A673 (cell line): ENCODE results near the gene CCNO. TPM values are rescaled to one million over a fixed set of nuclear protein-coding genes. Genes with fewer than 3 reads are reported as not detected.

ENCODE experiments used
- BruUV-seq: library from RNA; stranded (reverse); fragments of 400-500 nt; replicated peaks from 2 replicates; lab custom pipeline; 2021; lab: Mats Ljungman, UMichigan
- CTCF ChIA-PET: fragments of 300-600 bp; sonication (Branson Sonifier 250); formaldehyde crosslinking; loops from one replicate; lab custom pipeline; 2022; ENCODE audit warnings: antibody characterized with exemption; lab: Charles Lee
- POLR2A ChIA-PET: fragments of 300-600 bp; sonication (Branson Sonifier 250); formaldehyde crosslinking; loops from one replicate; lab custom pipeline; 2022; ENCODE audit warnings: antibody characterized with exemption; ENCODE audit not compliant: low non-redundant PET; lab: Charles Lee
- DNase-seq: peaks from one replicate; pipeline ENCODE4 v3.0.0-alpha.2; 2015; ENCODE audit warnings: low spot score
- H3K27ac ChIP-seq: fragments of 200-600 bp; sonication (generic); 2 replicates; pipeline ENCODE4 v1.5.1; 2016; ENCODE audit warnings: mixed run types, low read depth, mild to moderate bottlenecking, mixed read lengths, antibody characterized with exemption, low read length; ENCODE audit not compliant: poor library complexity, severe bottlenecking
- H3K27me3 ChIP-seq: fragments of 200-600 bp; sonication (generic); replicated peaks from 2 replicates; pipeline ENCODE4 v1.6.1; 2017; ENCODE audit warnings: mixed run types, low read depth, mild to moderate bottlenecking, mixed read lengths, antibody characterized with exemption, low read length; ENCODE audit not compliant: insufficient read depth, poor library complexity
- H3K36me3 ChIP-seq: fragments of 200-600 bp; sonication (generic); 2 replicates; pipeline ENCODE4 v1.6.1; 2016; ENCODE audit warnings: mixed run types, mild to moderate bottlenecking, mixed read lengths, antibody characterized with exemption, low read length; ENCODE audit not compliant: insufficient read depth, poor library complexity, severe bottlenecking
- H3K4me1 ChIP-seq: fragments of 200-600 bp; sonication (generic); 2 replicates; pipeline ENCODE4 v1.6.1; 2017; ENCODE audit warnings: mixed run types, mild to moderate bottlenecking, mixed read lengths, antibody characterized with exemption, low read length; ENCODE audit not compliant: insufficient read depth, poor library complexity, severe bottlenecking
- H3K4me3 ChIP-seq: fragments of 200-600 bp; sonication (generic); 2 replicates; pipeline ENCODE4 v1.5.1; 2016; ENCODE audit warnings: low read depth, mixed run types, mild to moderate bottlenecking, mixed read lengths, low read length; ENCODE audit not compliant: poor library complexity, severe bottlenecking
- H3K9me3 ChIP-seq: fragments of 200-600 bp; sonication (generic); 2 replicates; pipeline ENCODE4 v1.6.1; 2016; ENCODE audit warnings: mixed run types, low read depth, mild to moderate bottlenecking, mixed read lengths, antibody characterized with exemption, low read length; ENCODE audit not compliant: poor library complexity, severe bottlenecking
- EZH2 ChIP-seq: fragments of 200-600 bp; sonication (generic); IDR thresholded peaks from 2 replicates; pipeline ENCODE4 v1.6.1; 2017; ENCODE audit warnings: borderline replicate concordance, low read depth, mild to moderate bottlenecking, mixed read lengths, antibody characterized with exemption, low read length; ENCODE audit not compliant: poor library complexity, severe bottlenecking
- intact Hi-C: fragments of 100-400 bp; cut with micrococcal nuclease; formaldehyde crosslinking; loops from one replicate; pipeline ENCODE4 v1.10.0; 2022; ENCODE audit not compliant: unreplicated experiment
- total RNA-seq: library from RNA; stranded (reverse); gene quantifications from 2 replicates; pipeline ENCODE4 v1.2.3, GENCODE V29; 2021
- TF ChIP-seq, protein P1 (sequence below): fragments of 300-800, 200-600 bp; sonication (generic); conservative IDR thresholded peaks from 2 replicates; pipeline ENCODE4 v1.5.1; 2017; ENCODE audit warnings: low read depth, mild to moderate bottlenecking, antibody characterized with exemption, low read length, moderate library complexity, mixed read lengths

CCNO gene
- total RNA-seq, 1 experiment from 2014 or later, result 2.1 TPM

DNA sequence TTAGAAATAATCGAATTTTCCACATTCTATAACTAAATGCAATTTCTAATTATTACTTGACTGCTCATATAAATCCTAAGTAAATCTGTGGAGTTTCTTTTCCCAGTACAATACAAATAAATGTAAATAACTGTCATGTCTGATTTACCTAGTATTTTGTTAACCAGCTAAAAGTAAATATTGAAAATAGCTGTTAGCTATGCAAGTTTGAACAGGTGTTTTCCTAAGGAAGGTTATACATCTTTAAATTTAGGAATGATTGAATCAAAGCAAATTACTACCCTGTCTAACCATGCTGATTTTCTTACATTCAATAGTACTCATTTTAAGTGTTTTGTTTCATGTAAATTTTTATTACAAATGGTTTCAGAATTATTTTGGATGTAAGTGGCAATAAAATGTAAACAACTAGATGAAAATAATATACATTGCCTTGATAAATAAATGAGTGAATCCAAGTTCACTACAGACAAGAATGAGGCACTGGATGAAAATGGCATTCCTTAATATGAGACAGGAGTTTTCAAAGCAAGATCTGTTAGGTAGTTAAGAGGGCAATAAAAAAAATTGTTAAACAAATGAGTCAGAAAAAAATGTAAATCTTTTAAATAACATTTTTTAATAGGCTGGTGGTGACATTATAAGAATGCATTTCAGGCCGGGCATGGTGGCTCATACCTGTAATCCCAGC lies 22.1 kb downstream of the CCNO start:
- TF ChIP-seq, protein P1, sequence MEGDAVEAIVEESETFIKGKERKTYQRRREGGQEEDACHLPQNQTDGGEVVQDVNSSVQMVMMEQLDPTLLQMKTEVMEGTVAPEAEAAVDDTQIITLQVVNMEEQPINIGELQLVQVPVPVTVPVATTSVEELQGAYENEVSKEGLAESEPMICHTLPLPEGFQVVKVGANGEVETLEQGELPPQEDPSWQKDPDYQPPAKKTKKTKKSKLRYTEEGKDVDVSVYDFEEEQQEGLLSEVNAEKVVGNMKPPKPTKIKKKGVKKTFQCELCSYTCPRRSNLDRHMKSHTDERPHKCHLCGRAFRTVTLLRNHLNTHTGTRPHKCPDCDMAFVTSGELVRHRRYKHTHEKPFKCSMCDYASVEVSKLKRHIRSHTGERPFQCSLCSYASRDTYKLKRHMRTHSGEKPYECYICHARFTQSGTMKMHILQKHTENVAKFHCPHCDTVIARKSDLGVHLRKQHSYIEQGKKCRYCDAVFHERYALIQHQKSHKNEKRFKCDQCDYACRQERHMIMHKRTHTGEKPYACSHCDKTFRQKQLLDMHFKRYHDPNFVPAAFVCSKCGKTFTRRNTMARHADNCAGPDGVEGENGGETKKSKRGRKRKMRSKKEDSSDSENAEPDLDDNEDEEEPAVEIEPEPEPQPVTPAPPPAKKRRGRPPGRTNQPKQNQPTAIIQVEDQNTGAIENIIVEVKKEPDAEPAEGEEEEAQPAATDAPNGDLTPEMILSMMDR, result no peak
- TF ChIP-seq EZH2, result no peak
- H3K9me3 ChIP-seq, result no peaks in the 10 kb centered on the region
- POLR2A ChIA-PET, result no interaction called here
- H3K27me3 ChIP-seq, result peaks cover 21% of the 10 kb centered on the region
- H3K4me1 ChIP-seq, result no peaks in the 10 kb centered on the region
- H3K27ac ChIP-seq, result no peak overlapping the region
- intact Hi-C loops, result no loop called here
- no peak for DNase-seq
- CTCF ChIA-PET, result no interaction called here
- no TSS peak for BruUV-seq
- no peak overlapping the region for H3K4me3 ChIP-seq
- no peaks in the 10 kb centered on the region for H3K36me3 ChIP-seq

DNA sequence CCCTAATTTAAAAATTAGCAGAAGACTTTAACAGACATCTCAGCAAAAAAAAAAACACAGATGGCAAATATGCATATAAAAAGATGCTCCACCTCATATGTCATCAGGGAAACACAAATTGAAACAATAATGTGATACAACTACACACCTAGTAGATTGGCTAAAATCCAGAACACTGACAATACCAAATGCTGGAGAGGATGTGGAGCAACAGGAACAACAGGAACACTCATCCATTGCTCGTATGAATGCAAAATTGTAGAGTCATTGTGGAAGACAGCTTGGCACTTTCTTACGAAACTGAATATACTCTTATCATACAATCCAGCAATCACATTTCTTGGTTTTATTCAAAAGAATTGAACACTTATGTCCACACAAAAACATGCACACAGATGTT lies 28.4 kb downstream of the CCNO start:
- Histone ChIP-seq H3K4me1 (no peaks in the 10 kb centered on the region), H3K36me3 (no peaks in the 10 kb centered on the region), H3K27ac (no peak overlapping the region), H3K9me3 (no peaks in the 10 kb centered on the region), H3K27me3 (peaks cover 34% of the 10 kb centered on the region), H3K4me3 (no peak overlapping the region)
- intact Hi-C loops, result no loop called here
- peak; percentile 29 for DNase-seq
- no peak for TF ChIP-seq EZH2
- TF ChIP-seq, protein P1, result no peak
- BruUV-seq, result no TSS peak
- ChIA-PET POLR2A (no interaction called here), CTCF (no interaction called here)

DNA sequence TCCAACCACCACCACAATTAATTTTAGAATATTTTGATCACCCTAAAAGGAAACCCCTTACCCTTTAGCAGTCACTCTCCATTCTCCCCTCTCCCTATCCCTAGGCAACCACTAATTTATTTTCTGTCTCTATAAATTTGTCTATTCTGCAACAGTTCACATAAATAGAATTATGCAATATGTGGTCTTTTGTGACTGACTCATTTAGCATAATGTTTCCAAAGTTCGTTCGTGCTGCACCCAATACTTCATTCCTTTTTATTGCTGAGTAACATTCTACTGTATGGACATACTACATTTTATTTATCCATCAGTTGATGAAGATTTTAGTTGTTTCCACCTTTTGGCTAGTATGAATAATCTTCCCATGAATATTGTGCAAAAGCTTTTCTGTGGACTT lies 42.2 kb downstream of the CCNO start:
- H3K4me3 ChIP-seq, result no peak overlapping the region
- DNase-seq, result no peak
- H3K4me1 ChIP-seq, result no peaks in the 10 kb centered on the region
- BruUV-seq, result no TSS peak
- TF ChIP-seq EZH2, result no peak
- TF ChIP-seq, protein P1, result no peak
- H3K27me3 ChIP-seq, result peaks cover 30% of the 10 kb centered on the region
- H3K27ac ChIP-seq, result no peak overlapping the region
- POLR2A ChIA-PET, result no interaction called here
- intact Hi-C loops, result no loop called here
- no peaks in the 10 kb centered on the region for H3K9me3 ChIP-seq
- no peaks in the 10 kb centered on the region for H3K36me3 ChIP-seq
- CTCF ChIA-PET, result no interaction called here
